GM12878 (cell line): ENCODE data around the gene MAFG. TPM values are rescaled to one million over a fixed set of nuclear protein-coding genes. Genes with fewer than 3 reads are reported as not detected.

ENCODE experiments used
- ATAC-seq: fragments of 200-7000 bp; cut with Tn5 transposase; 3 replicates; pipeline ENCODE4 v1.9.1; 2020; ENCODE audit warnings: mild to moderate bottlenecking, moderate library complexity
- BruUV-seq: library from RNA; stranded (reverse); fragments of 400-500 nt; replicated peaks from 2 replicates; lab custom pipeline; 2021; lab: Mats Ljungman, UMichigan
- CTCF ChIA-PET: fragments of 300-600 bp; sonication (Branson Sonifier 250); formaldehyde crosslinking; extraction: SDS; loops from one replicate; lab custom pipeline; 2021; ENCODE audit warnings: inconsistent platforms; lab: Yijun Ruan, JAX
- POLR2A ChIA-PET: fragments of 350-600 bp; formaldehyde crosslinking; extraction: SDS; loops from one replicate; lab custom pipeline; 2021; ENCODE audit warnings: inconsistent platforms; lab: Charles Lee
- RAD21 ChIA-PET: fragments of 300-600 bp; sonication (Branson Sonifier 250); formaldehyde crosslinking; loops from one replicate; lab custom pipeline; 2023; ENCODE audit warnings: antibody characterized with exemption; ENCODE audit not compliant: unreplicated experiment; lab: Charles Lee
- SMC1A ChIA-PET: fragments of 300-600 bp; sonication (Branson Sonifier 250); formaldehyde crosslinking; loops from one replicate; lab custom pipeline; 2023; ENCODE audit not compliant: unreplicated experiment, uncharacterized antibody; lab: Charles Lee
- DNase-seq: peaks from one replicate; pipeline ENCODE4 v3.0.0-alpha.2; 2011; ENCODE audit warnings: low read depth, low spot score
- FAIRE-seq: peaks from 3 replicates; lab custom pipeline; 2011; peaks lifted over from hg19 to GRCh38; lab: Jason Lieb, UNC
- H2AFZ ChIP-seq: 2 replicates; pipeline ENCODE4 v1.6.0; 2011; ENCODE audit warnings: low read depth, low read length, control low read depth; ENCODE audit not compliant: control insufficient read depth
- H3K27ac ChIP-seq: 2 replicates; pipeline ENCODE4 v1.5.1; 2011; ENCODE audit warnings: control low read depth; ENCODE audit not compliant: control insufficient read depth, insufficient read depth
- H3K27me3 ChIP-seq, 2 experiments: replicated peaks in 1 of 2; 2 replicates each; pipeline versions ENCODE4 v1.6.0 to v1.6.1; 2011; ENCODE audit warnings: low read length in 1 of 2; ENCODE audit not compliant: control insufficient read depth in 2 of 2, insufficient read depth in 2 of 2
- H3K36me3 ChIP-seq, 2 experiments: 2 replicates each; pipeline ENCODE4 v1.5.1; 2011; ENCODE audit warnings: low read length in 1 of 2; ENCODE audit not compliant: control insufficient read depth in 2 of 2, insufficient read depth in 2 of 2
- H3K4me1 ChIP-seq: 2 replicates; pipeline ENCODE4 v1.6.1; 2011; ENCODE audit warnings: mild to moderate bottlenecking, low read length, moderate library complexity, mixed read lengths; ENCODE audit not compliant: control insufficient read depth, insufficient read depth
- H3K4me2 ChIP-seq: 2 replicates; pipeline ENCODE4 v1.6.0; 2011; ENCODE audit warnings: control low read depth; ENCODE audit not compliant: control insufficient read depth, insufficient read depth
- H3K4me3 ChIP-seq: fragments of 200-600 bp; sonication (generic); 2 replicates; pipeline ENCODE4 v1.5.1; 2016
- H3K79me2 ChIP-seq: 2 replicates; pipeline ENCODE4 v1.6.0; 2011; ENCODE audit warnings: low read length; ENCODE audit not compliant: control insufficient read depth, insufficient read depth
- H3K9ac ChIP-seq: 2 replicates; pipeline ENCODE4 v1.8.0; 2011; ENCODE audit warnings: low read length, control low read depth, mixed read lengths; ENCODE audit not compliant: control insufficient read depth, insufficient read depth
- H3K9me3 ChIP-seq: replicated peaks from 3 replicates; pipeline ENCODE4 v1.5.1; 2011; ENCODE audit warnings: mild to moderate bottlenecking, low read length; ENCODE audit not compliant: control insufficient read depth, insufficient read depth
- H4K20me1 ChIP-seq: 2 replicates; pipeline ENCODE4 v1.6.0; 2011; ENCODE audit not compliant: control insufficient read depth, insufficient read depth
- IKZF2 ChIP-seq, 2 experiments: fragments of 450-650 bp; IDR thresholded peaks; 2 replicates each; pipeline ENCODE4 v1.6.1; 2017; ENCODE audit warnings: mild to moderate bottlenecking in 2 of 2, moderate library complexity in 2 of 2
- MLLT1 ChIP-seq: fragments of 450-650 bp; IDR thresholded peaks from 2 replicates; pipeline ENCODE4 v1.6.1; 2016; ENCODE audit warnings: mild to moderate bottlenecking
- PML ChIP-seq: IDR thresholded peaks from 2 replicates; pipeline ENCODE4 v1.6.1; 2012; ENCODE audit warnings: low read length, inconsistent platforms
- POLR2A ChIP-seq: IDR thresholded peaks from 2 replicates; pipeline ENCODE4 v1.6.1; 2011; ENCODE audit warnings: low read depth, mild to moderate bottlenecking, low read length
- SIN3A ChIP-seq: IDR thresholded peaks from 2 replicates; pipeline ENCODE4 v1.6.1; 2012; ENCODE audit warnings: low read depth, low read length, improper control_type of control experiment
- SREBF1 ChIP-seq: IDR thresholded peaks from 2 replicates; pipeline ENCODE4 v1.6.1; 2012; ENCODE audit warnings: mild to moderate bottlenecking, low read length
- SRF ChIP-seq, 2 experiments: IDR thresholded peaks; 2 replicates each; pipeline ENCODE4 v1.6.1; 2011; ENCODE audit warnings: low read depth in 2 of 2, low read length in 2 of 2, mild to moderate bottlenecking in 1 of 2, moderate library complexity in 1 of 2
- YBX1 ChIP-seq: fragments of 450-650 bp; IDR thresholded peaks from 2 replicates; pipeline ENCODE4 v1.6.1; 2016; ENCODE audit warnings: antibody characterized with exemption
- ZBTB40 ChIP-seq: fragments of 450-650 bp; IDR thresholded peaks from 2 replicates; pipeline ENCODE4 v1.6.1; 2016; ENCODE audit warnings: mild to moderate bottlenecking, moderate library complexity, borderline replicate concordance
- WGBS: methylation state at CpG from one replicate; pipeline ENCODE4 v1.1.6; 2016; ENCODE audit warnings: low lambda C conversion rate; ENCODE audit not compliant: insufficient replicate concordance, insufficient coverage; ENCODE audit errors: missing lambda C conversion rate; 5-methylcytosine and 5-hydroxymethylcytosine counted together
- in situ Hi-C: fragments of 300-500 bp; cut with MboI; formaldehyde crosslinking; loops from 9 replicates; pipeline ENCODE4 v1.14.3; 2018; ENCODE audit warnings: mixed read lengths
- intact Hi-C: fragments of 100-400 bp; cut with micrococcal nuclease; formaldehyde crosslinking; loops from one replicate; pipeline ENCODE4 v1.14.2; 2022; ENCODE audit not compliant: unreplicated experiment
- polyA plus RNA-seq, 11 experiments: library from polyadenylated mRNA; depleted of rRNA in 4 of 11; unstranded in 6 of 11; stranded (reverse) in 5 of 11; fragments of >200 nt; fragmentation: Nextera tagmentation in 4 of 11; fragmentation: Illumina TruSeq in 1 of 11; extraction: Ambion mirVana in 4 of 11; extraction: Trizol in 1 of 11; gene quantifications; 1 replicate in 1 of 11; 2 replicates in 10 of 11; pipeline versions ENCODE4 v1.2.1 to v1.2.3, GENCODE V29; 2011 to 2016; ENCODE audit warnings: inconsistent platforms in 2 of 11, missing spikeins in 2 of 11, low read depth in 1 of 11
- total RNA-seq, 4 experiments: library from RNA; depleted of rRNA in 3 of 4; stranded (reverse); fragments of >200 nt in 3 of 4; fragmentation: Illumina TruSeq in 1 of 4; extraction: Trizol in 1 of 4; gene quantifications; 2 replicates each; pipeline versions ENCODE4 v1.2.1 to v1.2.3, GENCODE V29; 2013 to 2021

Gene MAFG
- total and polyA plus RNA-seq, 10 of the 15 experiments (the other 5 are each of a cell fraction or from before 2014, with no cell fraction given), result 0.48 to 20.1 (median 7.6) TPM

GRCh38 chr17:81895400-81895799, 32.1 kb downstream of the MAFG start (continued):
- TF ChIP-seq MLLT1 (no peak), SIN3A (no peak), POLR2A (no peak), YBX1 (no peak), IKZF2 (IDR thresholded peaks at IDR 0.05) (no peak), PML (no peak)
- TF ChIP-seq, all 136 proteins: peak for 0

- POLR2A ChIA-PET, result interaction anchor here (1.5 to 3.7 kb wide), 3 partner anchors 19 to 132 kb away, joined by 5 to 26 read pairs (median 16); partner anchors contain the start of genes ARHGDIA, CENPX and LRRC45
- intact Hi-C loops, result loop anchor here (2.0 kb wide), 1 partner anchor 18 kb away; no protein-coding TSS in a partner anchor
- ATAC-seq, result no peak
- H3K9ac ChIP-seq, result peak overlapping the region; percentile 98
- TF ChIP-seq SRF (IDR thresholded peaks at IDR 0.05; ENCODE audit: low read depth in 2 of 2, low read length in 2 of 2) (no peak), ZBTB40 (no peak), SREBF1 (no peak)
- in situ Hi-C loops, result no loop called here
- peak overlapping the region; percentile 91 for H3K4me3 ChIP-seq
- FAIRE-seq, result no peak
- peaks cover 49% of the 10 kb centered on the region for H3K79me2 ChIP-seq
- SMC1A ChIA-PET, result no interaction called here
- H3K36me3 ChIP-seq, result peaks cover 18 to 23% of the 10 kb centered on the region in 2 experiments; a peak in 3 of 4 replicates
- H3K4me1 ChIP-seq, result peaks cover 30% of the 10 kb centered on the region
- no peak overlapping the region for H3K4me2 ChIP-seq
- DNase-seq, result no peak
- no peak overlapping the region for H2AFZ ChIP-seq
- RAD21 ChIA-PET, result interaction anchor here (1.3 to 1.6 kb wide), 2 partner anchors 21 to 34 kb away, joined by 3 to 4 read pairs; no protein-coding TSS in a partner anchor
- H3K27me3 ChIP-seq, result no peaks in the 10 kb centered on the region
- 0 out of 2 replicates have a peak, but pooled peaks cover 3% of the 10 kb centered on the region for H4K20me1 ChIP-seq
- H3K27ac ChIP-seq, result peak overlapping the region; percentile 74
- CTCF ChIA-PET, result no interaction called here
- no TSS peak for BruUV-seq
- H3K9me3 ChIP-seq, result no peaks in the 10 kb centered on the region
- WGBS, result 0% methylated on average over 22 of the region's 40 CpGs
Measured at GRCh38 chr17:81891303-81891552, 36.3 kb downstream of the MAFG start.
